Suprapubic skin (tissue), 4 donors: ENCODE data around the gene CDC37. TPM values are rescaled to one million over a fixed set of nuclear protein-coding genes. Genes with fewer than 3 reads are reported as not detected.

ENCODE experiments used
- DNase-seq, 2 donors: peaks; one replicate each; pipeline ENCODE4 v3.0.0-alpha.2; 2019; ENCODE audit warnings: low spot score in 2 of 2
- H3K27ac ChIP-seq: fragments of 200-600 bp; sonication (generic); one replicate; pipeline ENCODE4 v1.5.1; 2019
- H3K27me3 ChIP-seq: fragments of 200-600 bp; sonication (generic); one replicate; pipeline ENCODE4 v1.5.1; 2019
- H3K36me3 ChIP-seq: fragments of 200-600 bp; sonication (generic); one replicate; pipeline ENCODE4 v1.5.1; 2019
- H3K4me1 ChIP-seq: fragments of 200-600 bp; sonication (generic); one replicate; pipeline ENCODE4 v1.5.1; 2019
- H3K4me3 ChIP-seq: fragments of 200-600 bp; sonication (generic); one replicate; pipeline ENCODE4 v1.5.1; 2019; ENCODE audit warnings: mild to moderate bottlenecking
- H3K9me3 ChIP-seq: fragments of 200-600 bp; sonication (generic); one replicate; pipeline ENCODE4 v1.5.1; 2019
- CTCF ChIP-seq, 2 donors: fragments of 200-600 bp in 1 of 2; fragments of 450-650 bp in 1 of 2; sonication (generic) in 1 of 2; IDR thresholded peaks; one replicate each; pipeline ENCODE4 v1.5.1; 2016 to 2019; ENCODE audit warnings: antibody characterized with exemption in 2 of 2, mild to moderate bottlenecking in 1 of 2, moderate library complexity in 1 of 2
- EP300 ChIP-seq: sonication (generic); formaldehyde crosslinking; IDR thresholded peaks from one replicate; pipeline ENCODE4 v1.6.1; 2017; ENCODE audit warnings: antibody characterized with exemption
- POLR2A ChIP-seq, 2 donors: fragments of 450-650 bp; IDR thresholded peaks; one replicate each; pipeline ENCODE4 v1.6.1; 2017; ENCODE audit warnings: antibody characterized with exemption in 2 of 2, mild to moderate bottlenecking in 2 of 2, moderate library complexity in 2 of 2
- POLR2AphosphoS5 ChIP-seq, 3 donors: sonication (generic); formaldehyde crosslinking; IDR thresholded peaks; one replicate each; pipeline ENCODE4 v1.6.1; 2017; ENCODE audit warnings: antibody characterized with exemption in 3 of 3
- WGBS: methylation state at CpG from one replicate; pipeline ENCODE4 v1.1.5; 2018; 5-methylcytosine and 5-hydroxymethylcytosine counted together
- total RNA-seq, 4 donors: library from RNA; depleted of rRNA; stranded (reverse); fragments of >200 nt; gene quantifications; one replicate each; pipeline ENCODE4 v1.1.0, GENCODE V29; 2016

The CDC37 gene
- total RNA-seq, 4 donors from 2014 or later, result 91.7 to 178 (median 109) TPM

- Histone ChIP-seq H3K36me3 (no peaks in the 10 kb centered on the region), H3K4me3 (peak overlapping the region; percentile 38), H3K27ac (no peak overlapping the region), H3K27me3 (peaks cover 80% of the 10 kb centered on the region), H3K9me3 (no peaks in the 10 kb centered on the region), H3K4me1 (peaks cover 69% of the 10 kb centered on the region)
- DNase-seq, result no peak
- 0% methylated on average over 3 of the region's 61 CpGs for WGBS
- TF ChIP-seq POLR2A (IDR thresholded peaks at IDR 0.05) (no peak), CTCF (IDR thresholded peaks at IDR 0.05) (no peak), POLR2AphosphoS5 (IDR thresholded peaks at IDR 0.05) (no peak), EP300 (no peak)
Observed at GRCh38 chr19:10419646-10420443, 16.5 kb upstream of the CDC37 start.

- Histone ChIP-seq H3K4me3 (peak overlapping the region; percentile 38), H3K27me3 (peaks cover 73% of the 10 kb centered on the region), H3K9me3 (no peaks in the 10 kb centered on the region), H3K27ac (no peak overlapping the region), H3K36me3 (no peaks in the 10 kb centered on the region), H3K4me1 (peaks cover 63% of the 10 kb centered on the region)
- TF ChIP-seq CTCF (IDR thresholded peaks at IDR 0.05), result no peak
- no peak for TF ChIP-seq POLR2AphosphoS5 (IDR thresholded peaks at IDR 0.05)
- no peak for TF ChIP-seq POLR2A (IDR thresholded peaks at IDR 0.05)
- TF ChIP-seq EP300, result no peak
- 2% methylated on average over 10 of the region's 40 CpGs for WGBS
- no peak for DNase-seq
Observed at GRCh38 chr19:10419200-10419645, 15.9 kb upstream of the CDC37 start.

- WGBS, result 3% methylated on average over 25 of the region's 32 CpGs
- Histone ChIP-seq H3K4me3 (peak overlapping the region; percentile 38), H3K27ac (no peak overlapping the region), H3K27me3 (peaks cover 68% of the 10 kb centered on the region), H3K4me1 (peaks cover 57% of the 10 kb centered on the region), H3K9me3 (no peaks in the 10 kb centered on the region), H3K36me3 (no peaks in the 10 kb centered on the region)
- DNase-seq, result no peak
- TF ChIP-seq EP300 (no peak), POLR2AphosphoS5 (IDR thresholded peaks at IDR 0.05) (no peak), POLR2A (IDR thresholded peaks at IDR 0.05) (no peak), CTCF (IDR thresholded peaks at IDR 0.05) (no peak)
Observed at GRCh38 chr19:10418485-10419199, 15.3 kb upstream of the CDC37 start.

GRCh38 chr19:10418235-10418484, 14.8 kb upstream of the CDC37 start:
- DNase-seq, result no peak
- Histone ChIP-seq H3K4me3 (no peak overlapping the region), H3K36me3 (no peaks in the 10 kb centered on the region), H3K27ac (no peak overlapping the region), H3K9me3 (no peaks in the 10 kb centered on the region), H3K27me3 (peaks cover 63% of the 10 kb centered on the region), H3K4me1 (peaks cover 57% of the 10 kb centered on the region)
- 0% methylated on average over 2 of the region's 3 CpGs for WGBS
- TF ChIP-seq POLR2AphosphoS5 (IDR thresholded peaks at IDR 0.05), result no peak
- no peak for TF ChIP-seq POLR2A (IDR thresholded peaks at IDR 0.05)
- TF ChIP-seq CTCF (IDR thresholded peaks at IDR 0.05), result no peak

- H3K9me3 ChIP-seq, result no peaks in the 10 kb centered on the region
- no peak for DNase-seq
- WGBS, result 5% methylated on average over 22 of the region's 30 CpGs
- TF ChIP-seq CTCF (IDR thresholded peaks at IDR 0.05) (no peak), EP300 (no peak), POLR2AphosphoS5 (IDR thresholded peaks at IDR 0.05) (no peak), POLR2A (IDR thresholded peaks at IDR 0.05) (no peak)
- no peaks in the 10 kb centered on the region for H3K36me3 ChIP-seq
- peaks cover 58% of the 10 kb centered on the region for H3K27me3 ChIP-seq
- no peak overlapping the region for H3K27ac ChIP-seq
- H3K4me1 ChIP-seq, result peaks cover 57% of the 10 kb centered on the region
- no peak overlapping the region for H3K4me3 ChIP-seq
Observed at GRCh38 chr19:10417541-10418234, 14.3 kb upstream of the CDC37 start.
